ENCODE data around the gene ADAMTS20.

DNA sequence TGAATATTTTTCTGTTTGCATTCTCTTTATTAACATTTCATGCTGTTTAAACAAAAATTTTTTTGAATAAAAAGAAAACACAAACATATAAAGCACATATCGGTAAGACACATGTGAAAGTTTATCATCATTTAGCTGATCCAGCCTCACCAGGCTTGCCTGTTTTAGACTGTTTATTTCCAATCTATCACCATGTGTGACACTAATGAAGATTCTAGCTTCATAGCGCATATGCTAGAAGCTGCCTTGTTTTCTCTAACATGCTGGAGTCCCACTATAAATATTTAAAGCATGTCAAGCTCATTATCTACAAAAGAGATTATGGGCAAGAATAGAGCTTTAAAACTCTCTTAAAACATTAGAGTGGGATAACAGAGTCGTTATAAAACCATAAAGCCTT, 25.4 kb upstream of the ADAMTS20 start:
- TF ChIP-seq, protein P1, sequence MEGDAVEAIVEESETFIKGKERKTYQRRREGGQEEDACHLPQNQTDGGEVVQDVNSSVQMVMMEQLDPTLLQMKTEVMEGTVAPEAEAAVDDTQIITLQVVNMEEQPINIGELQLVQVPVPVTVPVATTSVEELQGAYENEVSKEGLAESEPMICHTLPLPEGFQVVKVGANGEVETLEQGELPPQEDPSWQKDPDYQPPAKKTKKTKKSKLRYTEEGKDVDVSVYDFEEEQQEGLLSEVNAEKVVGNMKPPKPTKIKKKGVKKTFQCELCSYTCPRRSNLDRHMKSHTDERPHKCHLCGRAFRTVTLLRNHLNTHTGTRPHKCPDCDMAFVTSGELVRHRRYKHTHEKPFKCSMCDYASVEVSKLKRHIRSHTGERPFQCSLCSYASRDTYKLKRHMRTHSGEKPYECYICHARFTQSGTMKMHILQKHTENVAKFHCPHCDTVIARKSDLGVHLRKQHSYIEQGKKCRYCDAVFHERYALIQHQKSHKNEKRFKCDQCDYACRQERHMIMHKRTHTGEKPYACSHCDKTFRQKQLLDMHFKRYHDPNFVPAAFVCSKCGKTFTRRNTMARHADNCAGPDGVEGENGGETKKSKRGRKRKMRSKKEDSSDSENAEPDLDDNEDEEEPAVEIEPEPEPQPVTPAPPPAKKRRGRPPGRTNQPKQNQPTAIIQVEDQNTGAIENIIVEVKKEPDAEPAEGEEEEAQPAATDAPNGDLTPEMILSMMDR (conservative IDR thresholded peaks at IDR 0.05), result no peak
- TF ChIP-seq ZFX (IDR thresholded peaks at IDR 0.05), result no peak
